GM03348 (cell line): ENCODE measurements around the gene RCL1.
"Not testable (repeated sequence)": the region's sequence is repeated elsewhere in the genome, so short reads cannot be mapped to it uniquely, and the experiment has no call there.

Experiments used
- DNase-seq: peaks from one replicate; pipeline ENCODE4 v3.0.0; 2012; ENCODE audit warnings: low spot score

Gene RCL1

GRCh38 chr9:4792572-4793458 is at the start of gene RCL1:
Gene RCL1, plus strand, starts transcription at chr9:4792944. Its CDS starts 148 bp downstream, at chr9:4793092.
- DNase-seq: peak; percentile 99

GRCh38 chr9:4743131-4743875 is 49.4 kb upstream of the RCL1 start:
- no peak for DNase-seq

GRCh38 chr9:4746278-4747030 is 46.3 kb upstream of the RCL1 start:
- DNase-seq: no peak

GRCh38 chr9:4748612-4749011 is 44.1 kb upstream of the RCL1 start:
- DNase-seq: no peak

GRCh38 chr9:4750023-4750673 is 42.6 kb upstream of the RCL1 start:
- DNase-seq: peak; percentile 54

GRCh38 chr9:4754530-4754929 is 38.2 kb upstream of the RCL1 start:
- DNase-seq: not testable (repeated sequence)

GRCh38 chr9:4755026-4755609 is 37.6 kb upstream of the RCL1 start:
- no peak for DNase-seq

GRCh38 chr9:4756420-4756819 is 36.3 kb upstream of the RCL1 start:
- no peak for DNase-seq

- DNase-seq: no peak
These were observed 32.6 kb upstream of the RCL1 start for GRCh38 chr9:4760122-4760521.

- DNase-seq: peak; percentile 68
These were observed 30.4 kb upstream of the RCL1 start for GRCh38 chr9:4762108-4762885.

GRCh38 chr9:4762886-4763541 is 29.7 kb upstream of the RCL1 start:
- DNase-seq: no peak

- DNase-seq: no peak
These were observed 28.7 kb upstream of the RCL1 start for GRCh38 chr9:4764033-4764432.

GRCh38 chr9:4768681-4769080 is 24.1 kb upstream of the RCL1 start:
- DNase-seq: no peak

GRCh38 chr9:4769321-4770080 is 23.2 kb upstream of the RCL1 start:
- peak; percentile 36 for DNase-seq

GRCh38 chr9:4771788-4772187 is 21.0 kb upstream of the RCL1 start:
- no peak for DNase-seq

- DNase-seq: peak; percentile 78
These were observed 18.5 kb upstream of the RCL1 start for GRCh38 chr9:4774209-4774608.

GRCh38 chr9:4774958-4775357 is 17.8 kb upstream of the RCL1 start:
- DNase-seq: not testable (repeated sequence)

GRCh38 chr9:4780651-4781050 is 12.1 kb upstream of the RCL1 start:
- DNase-seq: no peak

GRCh38 chr9:4781408-4781807 is 11.3 kb upstream of the RCL1 start:
- no peak for DNase-seq
